ENCODE measurements around the gene PLAGL1.

The PLAGL1 gene

DNA sequence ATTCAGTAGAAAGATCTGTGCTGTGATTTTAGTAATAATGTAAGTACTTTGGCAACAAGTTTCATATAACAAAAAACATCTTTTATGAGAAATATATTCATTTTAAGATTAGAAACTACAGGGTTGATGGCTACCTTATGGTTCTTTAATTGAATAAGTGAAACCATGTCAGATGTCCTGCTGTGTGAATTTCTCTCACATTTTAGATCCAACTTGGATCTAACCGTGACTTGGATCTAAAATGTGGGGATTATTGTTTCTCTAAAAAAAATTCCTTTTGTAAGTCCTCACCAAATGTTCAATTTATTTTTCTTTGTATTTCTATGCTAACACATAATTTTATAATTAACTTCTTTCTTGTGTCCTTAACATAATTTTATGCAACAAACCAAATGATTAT lies 113.4 kb downstream of the PLAGL1 start:
- no CpG with 5 or more reads among the region's 1 CpG for WGBS
- Histone ChIP-seq H3K36me3 (ENCODE audit: insufficient read depth, low read length) (no peaks in the 10 kb centered on the region), H3K9ac (ENCODE audit: low read depth, low read length) (no peak overlapping the region), H3K27ac (ENCODE audit: low read depth, low read length) (no peak overlapping the region), H3K4me1 (ENCODE audit: insufficient read depth, low read length) (0 out of 2 replicates have a peak, but pooled peaks cover 6% of the 10 kb centered on the region), H3K27me3 (ENCODE audit: insufficient read depth, low read length) (no peaks in the 10 kb centered on the region), H3K4me3 (ENCODE audit: low read length) (no peak overlapping the region), H3K9me3 (ENCODE audit: insufficient read depth, low read depth, low read length) (no peaks in the 10 kb centered on the region)

All from HUES64 (cell line).